ENCODE results near the gene CLCN3.

Gene CLCN3

DNA sequence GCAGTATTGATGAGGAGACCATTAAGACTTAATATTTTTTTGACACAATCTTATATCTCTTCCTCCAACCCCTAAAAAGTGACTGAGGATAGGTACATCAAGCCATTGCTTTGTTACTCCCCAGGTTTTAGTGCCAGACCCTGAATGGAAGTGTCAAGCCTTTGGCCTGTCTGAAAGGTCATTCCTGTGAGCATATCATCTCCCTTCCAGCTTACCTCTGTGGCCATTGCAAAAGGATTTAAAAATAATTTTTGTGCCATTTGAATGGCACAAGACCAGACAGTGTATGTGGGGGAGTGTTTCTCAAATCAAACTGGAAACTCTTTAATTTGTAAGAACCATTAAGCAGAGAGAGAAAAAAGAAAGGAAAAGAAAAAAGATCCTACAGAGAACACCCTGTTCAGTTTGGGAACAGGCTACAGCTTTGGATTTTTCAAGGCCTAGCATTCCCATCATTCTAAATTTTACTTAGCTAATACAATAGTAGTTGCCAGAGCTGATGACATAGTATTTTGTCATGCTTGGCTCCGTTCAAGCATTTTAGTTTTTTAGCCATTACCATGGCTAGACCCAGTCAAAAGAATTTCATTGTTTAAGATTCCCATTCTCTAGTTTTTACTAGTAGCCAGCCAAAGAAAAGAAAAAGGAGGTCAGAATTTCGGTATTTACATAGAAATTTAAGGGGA lies 87.7 kb downstream of the CLCN3 start:
- TF ChIP-seq, protein P1, sequence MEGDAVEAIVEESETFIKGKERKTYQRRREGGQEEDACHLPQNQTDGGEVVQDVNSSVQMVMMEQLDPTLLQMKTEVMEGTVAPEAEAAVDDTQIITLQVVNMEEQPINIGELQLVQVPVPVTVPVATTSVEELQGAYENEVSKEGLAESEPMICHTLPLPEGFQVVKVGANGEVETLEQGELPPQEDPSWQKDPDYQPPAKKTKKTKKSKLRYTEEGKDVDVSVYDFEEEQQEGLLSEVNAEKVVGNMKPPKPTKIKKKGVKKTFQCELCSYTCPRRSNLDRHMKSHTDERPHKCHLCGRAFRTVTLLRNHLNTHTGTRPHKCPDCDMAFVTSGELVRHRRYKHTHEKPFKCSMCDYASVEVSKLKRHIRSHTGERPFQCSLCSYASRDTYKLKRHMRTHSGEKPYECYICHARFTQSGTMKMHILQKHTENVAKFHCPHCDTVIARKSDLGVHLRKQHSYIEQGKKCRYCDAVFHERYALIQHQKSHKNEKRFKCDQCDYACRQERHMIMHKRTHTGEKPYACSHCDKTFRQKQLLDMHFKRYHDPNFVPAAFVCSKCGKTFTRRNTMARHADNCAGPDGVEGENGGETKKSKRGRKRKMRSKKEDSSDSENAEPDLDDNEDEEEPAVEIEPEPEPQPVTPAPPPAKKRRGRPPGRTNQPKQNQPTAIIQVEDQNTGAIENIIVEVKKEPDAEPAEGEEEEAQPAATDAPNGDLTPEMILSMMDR (conservative IDR thresholded peaks at IDR 0.05; ENCODE audit: low read depth, low read length): no peak
- no peak for DNase-seq (ENCODE audit: low read depth)
- H3K4me3 ChIP-seq (ENCODE audit: low read length): no peak overlapping the region

DNA sequence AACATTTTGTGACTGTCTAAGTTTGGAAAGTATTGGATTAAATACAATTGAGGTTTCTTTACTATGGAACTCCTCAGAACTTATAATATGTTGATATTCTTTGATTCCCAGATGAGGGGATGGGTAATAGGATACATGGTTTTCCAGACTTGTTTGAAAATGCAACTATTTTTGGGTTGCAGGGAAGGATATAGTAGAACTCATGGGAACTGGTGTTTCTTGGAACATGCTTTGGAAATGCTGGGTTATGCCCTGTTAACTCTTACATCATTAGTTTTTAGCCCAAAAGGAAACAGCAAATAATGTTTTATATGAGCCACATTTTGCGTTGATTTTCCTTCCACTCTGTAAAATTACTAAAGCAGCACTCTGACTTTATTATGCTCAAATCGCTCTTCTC lies 95.4 kb downstream of the CLCN3 start:
- no peak for DNase-seq (ENCODE audit: low read depth)
- no peak overlapping the region for H3K4me3 ChIP-seq (ENCODE audit: low read length)
- TF ChIP-seq, protein P1 (conservative IDR thresholded peaks at IDR 0.05; ENCODE audit: low read depth, low read length): no peak

DNA sequence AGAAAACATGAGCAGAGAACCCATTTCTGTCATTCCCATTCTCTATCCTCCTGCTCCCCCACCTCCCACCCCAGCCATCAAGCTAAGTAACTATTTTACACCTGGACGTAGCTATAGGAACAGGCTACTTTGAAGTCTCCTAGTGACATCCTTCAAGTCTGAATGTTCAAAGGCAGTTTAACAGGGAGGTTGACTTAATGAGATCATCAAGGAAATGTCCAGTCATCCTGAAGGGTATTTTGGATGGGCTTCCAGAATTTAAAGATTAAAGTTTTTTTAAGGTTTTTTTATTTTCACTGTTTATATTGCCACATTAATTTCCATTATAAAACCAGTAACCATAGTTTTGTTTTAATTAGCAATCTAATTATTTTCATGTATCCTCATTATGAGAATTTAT lies 96.3 kb downstream of the CLCN3 start:
- TF ChIP-seq, protein P1 (conservative IDR thresholded peaks at IDR 0.05; ENCODE audit: low read depth, low read length): no peak
- DNase-seq (ENCODE audit: low read depth): no peak
- no peak overlapping the region for H3K4me3 ChIP-seq (ENCODE audit: low read length)

DNA sequence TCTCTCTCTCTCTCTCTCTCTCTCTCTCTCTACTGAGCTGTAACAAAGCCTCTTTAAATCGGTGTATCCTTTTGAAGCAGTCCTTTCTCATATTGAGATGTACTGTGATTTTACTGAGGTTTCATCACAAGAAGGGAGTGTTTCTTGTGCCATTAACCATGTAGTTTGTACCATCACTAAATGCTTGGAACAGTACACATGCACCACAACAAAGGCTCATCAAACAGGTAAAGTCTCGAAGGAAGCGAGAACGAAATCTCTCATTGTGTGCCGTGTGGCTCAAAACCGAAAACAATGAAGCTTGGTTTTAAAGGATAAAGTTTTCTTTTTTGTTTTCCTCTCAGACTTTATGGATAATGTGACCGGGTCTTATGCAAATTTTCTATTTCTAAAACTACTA lies 100.2 kb downstream of the CLCN3 start:
- TF ChIP-seq, protein P1 (conservative IDR thresholded peaks at IDR 0.05; ENCODE audit: low read depth, low read length): no peak
- H3K4me3 ChIP-seq (ENCODE audit: low read length): no peak overlapping the region
- no peak for DNase-seq (ENCODE audit: low read depth)

DNA sequence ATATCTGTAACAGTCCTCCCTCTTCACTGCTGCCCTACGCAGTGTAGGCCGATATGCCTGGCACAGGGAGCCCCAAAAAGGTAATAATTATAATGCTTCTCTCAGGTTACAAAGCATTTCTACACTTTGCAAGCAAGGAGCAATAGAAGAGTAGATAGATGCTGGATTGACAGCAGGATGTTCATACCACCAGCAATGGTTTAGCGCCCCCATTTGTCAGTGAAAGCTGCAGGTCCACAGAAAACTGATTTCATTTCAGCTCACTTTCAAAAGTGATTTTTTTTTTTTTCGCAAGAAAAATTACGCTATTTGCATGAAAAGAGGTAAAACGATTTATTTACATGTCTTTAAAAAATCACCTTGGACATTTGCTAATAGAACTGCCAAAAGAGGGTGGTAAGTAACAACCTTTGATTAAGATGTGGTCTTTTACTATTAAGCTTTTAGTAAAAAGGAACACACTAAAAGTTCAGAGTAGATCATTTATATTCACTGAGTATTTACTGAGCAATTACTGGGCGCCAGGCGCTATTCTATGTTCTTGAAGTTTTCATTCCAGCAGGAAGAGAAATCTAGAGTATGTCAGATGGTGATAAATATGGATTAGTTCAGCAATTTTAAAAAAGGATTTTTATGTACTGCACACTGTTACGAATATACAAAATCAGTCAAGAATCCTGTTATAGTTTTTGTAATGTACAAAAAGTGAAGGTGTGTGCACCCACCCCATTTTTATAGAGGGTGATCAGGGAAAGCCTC lies 103.0 kb downstream of the CLCN3 start:
- H3K4me3 ChIP-seq (ENCODE audit: low read length): no peak overlapping the region
- DNase-seq (ENCODE audit: low read depth): no peak
- TF ChIP-seq, protein P1 (conservative IDR thresholded peaks at IDR 0.05; ENCODE audit: low read depth, low read length): peak; percentile 37

DNA sequence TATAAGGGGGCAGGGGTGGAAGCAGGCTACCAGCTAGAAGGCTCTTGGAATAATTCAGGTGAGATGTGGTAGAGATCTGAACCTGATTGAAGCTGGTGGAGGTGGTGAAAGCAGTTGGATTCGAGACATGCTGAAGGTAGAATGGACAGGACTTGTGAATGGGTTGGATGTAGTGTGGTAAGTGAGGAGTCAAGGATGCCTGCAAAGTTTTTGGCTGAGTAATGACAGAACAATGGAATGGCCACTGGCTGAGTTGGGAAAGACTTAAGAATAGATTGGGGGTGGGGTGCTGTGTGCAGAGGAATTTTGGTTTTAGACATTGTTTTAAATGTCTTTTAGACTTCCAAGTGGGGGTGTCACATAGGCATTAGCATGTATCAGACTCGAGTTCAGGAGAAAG lies 103.9 kb downstream of the CLCN3 start:
- no peak overlapping the region for H3K4me3 ChIP-seq (ENCODE audit: low read length)
- DNase-seq (ENCODE audit: low read depth): no peak
- TF ChIP-seq, protein P1 (conservative IDR thresholded peaks at IDR 0.05; ENCODE audit: low read depth, low read length): no peak

DNA sequence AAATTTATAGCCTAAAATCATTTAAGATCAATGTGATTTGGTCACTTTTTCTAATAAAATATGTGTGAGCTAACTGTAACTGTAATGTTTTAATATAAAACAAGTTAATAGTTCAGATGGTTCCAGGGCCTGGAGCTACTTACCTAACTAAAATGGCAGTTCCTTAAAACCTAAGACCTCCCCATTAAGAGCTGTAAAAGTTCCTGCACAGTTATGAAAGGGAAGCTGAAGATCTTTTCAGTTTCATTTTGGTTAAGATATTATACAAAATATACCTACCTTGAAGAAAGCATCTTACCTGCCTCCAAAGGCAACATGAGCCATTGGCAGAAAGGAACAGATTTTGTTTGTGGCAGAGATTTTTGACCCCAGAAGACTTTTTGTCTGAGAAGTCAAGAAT lies 107.2 kb downstream of the CLCN3 start:
- TF ChIP-seq, protein P1 (conservative IDR thresholded peaks at IDR 0.05; ENCODE audit: low read depth, low read length): no peak
- no peak for DNase-seq (ENCODE audit: low read depth)
- H3K4me3 ChIP-seq (ENCODE audit: low read length): no peak overlapping the region
